ENCODE data around the gene TAF4B.
"Not testable (repeated sequence)": the region's sequence is repeated elsewhere in the genome, so short reads cannot be mapped to it uniquely, and the experiment has no call there.

Gene TAF4B

DNA sequence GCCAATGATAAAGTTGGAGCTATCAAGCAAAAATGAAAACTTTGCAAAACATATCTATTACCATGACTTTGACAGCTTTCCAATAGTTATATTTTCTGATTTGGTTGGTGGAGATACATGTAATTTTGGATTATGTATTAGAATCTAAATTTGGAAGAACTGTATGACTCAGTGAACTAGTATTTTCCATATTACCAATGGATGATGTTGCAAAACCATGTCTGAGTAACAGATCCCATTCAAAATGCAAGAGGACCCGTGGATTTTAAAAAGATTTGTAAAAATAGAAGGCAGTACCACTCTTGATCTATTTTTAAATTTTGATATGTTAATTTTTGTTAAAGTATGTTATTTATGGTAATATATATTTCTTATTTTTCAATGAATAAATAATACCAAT, 83.0 kb downstream of the TAF4B start:
- DNase-seq (ENCODE audit: low spot score) = no peak

DNA sequence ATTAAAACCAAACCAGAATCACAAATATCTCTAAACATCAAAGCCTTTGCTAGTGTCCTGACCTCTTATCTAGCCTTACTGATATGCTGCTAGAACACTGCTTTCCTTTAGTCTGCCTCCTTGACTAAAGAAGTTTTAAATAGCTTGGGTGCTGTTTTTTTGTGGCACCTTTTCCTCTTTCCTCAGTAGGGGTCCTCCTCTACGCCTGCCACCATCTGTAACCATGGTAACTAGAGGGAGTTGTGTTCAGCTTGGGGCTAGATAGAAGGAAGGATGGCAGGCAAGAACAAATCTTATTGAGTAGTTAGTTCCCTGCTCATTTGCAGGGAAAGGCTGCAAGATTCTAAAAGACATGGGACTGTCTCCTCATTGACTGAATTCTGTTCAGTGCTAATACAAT, 86.0 kb downstream of the TAF4B start:
- no peak for DNase-seq (ENCODE audit: low spot score)

- no peak for DNase-seq (ENCODE audit: low spot score)
Measured at GRCh38 chr18:26317398-26317797, 91.2 kb downstream of the TAF4B start.

DNA sequence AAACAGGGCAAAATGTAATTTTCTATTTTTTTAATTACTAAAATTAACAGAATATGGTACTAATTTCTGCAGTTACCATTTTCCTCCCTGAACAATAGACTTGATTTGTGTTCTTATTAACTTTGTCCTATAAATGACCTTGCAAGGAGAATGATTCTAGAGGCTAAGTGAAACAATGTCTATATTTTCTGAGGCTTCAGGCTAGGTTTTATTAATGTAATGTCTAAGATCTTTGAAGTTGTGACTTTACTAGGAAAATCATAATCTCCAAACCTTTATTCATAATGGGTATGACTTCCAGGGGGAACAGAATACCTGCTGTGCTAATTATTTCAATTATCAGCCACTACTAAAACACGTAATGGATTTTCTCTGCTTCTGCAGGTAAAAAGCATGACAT, 94.4 kb downstream of the TAF4B start:
- no peak for DNase-seq (ENCODE audit: low spot score)

GRCh38 chr18:26322890-26323653, 96.8 kb downstream of the TAF4B start:
- DNase-seq (ENCODE audit: low spot score) = no peak

DNA sequence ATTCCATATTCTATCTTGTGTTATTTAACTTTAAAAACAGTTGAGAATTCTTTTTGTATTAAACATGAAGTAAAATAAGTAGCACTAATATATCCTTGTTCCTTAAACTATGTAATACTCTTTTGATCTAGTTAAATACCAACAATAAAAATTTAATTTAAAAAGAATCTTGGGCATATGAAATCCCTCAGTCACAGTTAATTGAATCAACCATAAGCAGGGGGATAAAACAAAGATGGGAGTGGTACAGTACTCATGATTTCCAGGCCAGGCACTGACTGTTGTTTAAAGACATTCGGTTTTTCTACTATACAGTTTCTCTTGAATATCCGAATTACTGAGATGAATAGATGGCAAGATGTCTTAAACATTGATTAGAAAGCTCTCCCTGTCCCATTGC, 99.5 kb downstream of the TAF4B start:
- no peak for DNase-seq (ENCODE audit: low spot score)

GRCh38 chr18:26327062-26327461, 100.8 kb downstream of the TAF4B start:
- no peak for DNase-seq (ENCODE audit: low spot score)

DNA sequence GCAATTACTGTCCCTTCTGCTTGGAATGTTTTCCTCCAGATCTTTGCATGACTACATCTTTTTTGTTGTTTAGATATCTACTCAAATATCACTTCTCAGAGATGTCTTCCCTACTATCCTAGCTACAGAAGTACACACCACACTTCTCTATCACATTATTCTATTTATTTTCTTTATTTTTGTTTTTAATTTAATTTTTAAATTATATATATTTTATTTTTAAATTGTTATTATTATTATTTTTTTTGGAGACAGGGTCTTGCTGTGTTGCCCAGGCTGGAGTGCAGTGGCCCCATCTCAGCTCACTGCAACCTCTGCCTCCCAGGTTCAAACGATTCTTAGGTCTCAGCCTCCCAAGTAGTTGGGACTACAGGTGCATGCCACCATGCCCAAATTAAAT, 106.7 kb downstream of the TAF4B start:
- DNase-seq (ENCODE audit: low spot score) = no peak

DNA sequence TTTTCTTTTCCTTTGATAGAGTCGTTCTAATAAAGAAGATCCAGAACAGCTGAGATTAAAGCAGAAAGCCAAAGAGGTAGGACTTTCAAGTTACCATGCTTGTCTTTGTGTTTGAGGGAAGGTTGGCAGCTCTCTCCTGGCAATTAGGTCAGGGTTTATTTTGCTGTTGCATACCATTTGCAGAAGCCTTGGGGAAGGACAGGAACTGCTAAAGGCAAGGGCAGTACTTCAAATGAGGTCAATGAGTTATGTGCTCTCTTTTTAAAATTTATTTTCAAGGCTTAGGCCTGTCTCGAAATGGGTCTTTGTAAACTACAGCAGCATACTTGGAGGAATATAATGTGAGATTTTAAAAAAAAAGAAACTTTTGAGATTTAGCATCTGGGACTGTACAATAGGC, 108.9 kb downstream of the TAF4B start:
- no peak for DNase-seq (ENCODE audit: low spot score)

GRCh38 chr18:26335571-26336487, 109.6 kb downstream of the TAF4B start:
- DNase-seq (ENCODE audit: low spot score) = no peak

- no peak for DNase-seq (ENCODE audit: low spot score)
Measured at GRCh38 chr18:26336572-26336971, 110.3 kb downstream of the TAF4B start.

DNA sequence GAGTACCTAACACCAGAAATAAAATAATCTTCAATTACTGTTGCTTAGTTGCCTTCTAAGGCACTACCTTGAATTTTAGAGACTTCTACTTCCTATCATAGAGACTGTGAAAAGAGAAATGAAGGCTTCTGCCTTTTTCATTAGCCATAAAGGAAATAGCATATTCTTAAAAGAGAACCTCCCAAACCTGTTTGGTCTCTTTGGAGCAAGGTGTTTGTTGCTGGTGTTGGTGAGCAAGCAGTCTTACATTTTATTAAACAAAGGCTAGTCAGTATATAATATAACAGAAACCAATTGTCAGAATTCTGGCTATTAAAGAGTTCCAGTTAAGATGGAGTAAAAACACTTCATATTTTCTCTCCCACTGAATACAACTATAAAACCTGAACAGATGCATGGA, 116.4 kb downstream of the TAF4B start:
- no peak for DNase-seq (ENCODE audit: low spot score)

GRCh38 chr18:26350961-26351360, 124.7 kb downstream of the TAF4B start:
- DNase-seq (ENCODE audit: low spot score) = no peak

- no peak for DNase-seq (ENCODE audit: low spot score)
Measured at GRCh38 chr18:26356045-26356785, 130.0 kb downstream of the TAF4B start.

- DNase-seq (ENCODE audit: low spot score) = no peak
Measured at GRCh38 chr18:26357960-26358359, 131.7 kb downstream of the TAF4B start.

DNA sequence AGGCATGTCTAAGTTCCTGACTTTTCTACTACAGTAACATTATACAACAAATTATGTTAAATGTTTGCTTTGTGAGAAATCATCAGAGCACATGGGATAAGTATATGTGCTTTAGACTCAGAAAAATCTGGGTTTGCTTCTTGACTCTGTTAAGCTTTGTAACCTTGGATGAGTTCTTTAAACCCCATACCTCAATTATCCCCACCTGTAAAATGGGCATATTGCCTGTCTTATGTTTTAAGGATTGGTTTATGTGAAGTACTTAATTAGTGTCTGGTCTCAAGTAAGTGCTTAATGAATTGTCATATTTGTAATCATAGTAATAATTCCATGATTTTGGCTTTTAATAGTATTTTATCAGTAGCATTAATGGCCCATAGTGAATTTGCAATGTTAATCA, 135.8 kb downstream of the TAF4B start:
- no peak for DNase-seq (ENCODE audit: low spot score)

DNA sequence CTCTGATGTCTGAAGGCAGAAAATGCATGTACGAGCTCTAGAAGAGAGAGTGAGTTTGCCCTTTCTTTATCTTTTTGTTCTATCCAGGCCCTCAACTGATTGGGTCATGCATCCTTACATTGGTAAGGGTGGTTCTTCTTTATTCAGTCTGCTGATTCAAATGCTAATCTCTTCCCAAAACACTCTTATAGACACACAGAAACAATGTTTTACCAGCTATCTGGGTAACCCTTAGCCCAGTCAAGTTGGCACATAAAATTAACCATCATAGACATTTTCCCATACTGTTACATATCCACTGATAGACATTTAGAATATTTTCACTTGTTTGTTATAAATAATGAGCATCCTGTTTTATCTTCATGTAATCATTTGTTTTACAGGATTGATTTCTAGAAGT, 141.2 kb downstream of the TAF4B start:
- DNase-seq (ENCODE audit: low spot score) = no peak

DNA sequence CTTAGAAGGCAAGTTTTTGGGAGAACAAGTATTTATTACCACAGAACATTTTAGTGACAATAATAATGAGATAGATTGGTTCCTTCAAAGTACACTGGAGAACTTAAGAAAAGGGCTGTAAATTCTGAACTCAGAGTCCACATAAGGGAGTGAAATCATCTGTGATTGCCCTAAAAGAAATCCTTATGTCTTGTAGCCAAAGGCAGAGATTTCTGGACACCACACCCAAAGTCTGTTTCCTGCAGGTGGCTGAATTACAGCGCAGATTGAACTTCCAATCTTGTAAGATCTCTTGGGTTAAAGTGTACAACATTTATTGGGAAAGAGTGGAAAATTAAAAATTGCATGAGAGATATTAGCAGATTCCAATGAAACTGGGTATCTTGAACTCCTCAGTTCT, 143.8 kb downstream of the TAF4B start:
- DNase-seq (ENCODE audit: low spot score) = no peak

GRCh38 chr18:26376105-26376504, 149.9 kb downstream of the TAF4B start:
- DNase-seq (ENCODE audit: low spot score) = no peak

DNA sequence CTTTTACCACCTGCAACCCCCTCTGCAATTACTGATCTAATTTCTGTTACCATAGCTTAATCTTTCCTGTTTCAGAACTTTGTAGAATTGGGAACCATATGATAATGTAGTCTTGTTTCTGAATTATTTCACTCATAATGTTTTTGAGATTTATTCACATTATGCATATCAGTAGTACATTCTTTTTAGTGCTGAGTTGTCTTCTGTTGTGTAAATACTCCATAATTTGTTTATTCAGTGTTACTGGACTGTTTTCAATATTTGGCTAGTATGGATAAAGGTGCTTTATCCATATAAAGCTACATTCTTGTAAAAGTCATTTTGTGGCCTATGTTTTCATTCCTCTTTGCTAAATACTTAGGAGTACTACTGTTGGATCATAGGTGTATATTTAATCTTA, 152.5 kb downstream of the TAF4B start:
- no peak for DNase-seq (ENCODE audit: low spot score)

DNA sequence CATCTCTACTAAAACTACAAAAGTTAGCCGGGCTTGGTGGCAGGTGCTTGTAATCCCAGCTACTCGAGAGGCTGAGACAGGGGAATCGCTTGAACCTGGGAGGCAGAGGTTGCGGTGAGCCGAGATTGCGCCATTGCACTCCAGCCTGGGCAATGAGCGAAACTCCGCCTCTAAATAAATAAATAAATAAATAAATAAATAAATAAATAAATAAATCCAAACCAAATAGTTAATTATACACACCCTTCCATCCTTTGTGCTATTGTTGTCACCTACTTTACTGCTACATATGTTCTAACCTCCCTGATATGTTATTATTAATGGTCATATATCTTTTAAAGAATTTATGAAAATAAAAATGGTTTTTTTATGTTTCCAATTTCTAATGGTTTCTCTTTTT, 155.3 kb downstream of the TAF4B start:
- not testable (repeated sequence) for DNase-seq (ENCODE audit: low spot score)

DNA sequence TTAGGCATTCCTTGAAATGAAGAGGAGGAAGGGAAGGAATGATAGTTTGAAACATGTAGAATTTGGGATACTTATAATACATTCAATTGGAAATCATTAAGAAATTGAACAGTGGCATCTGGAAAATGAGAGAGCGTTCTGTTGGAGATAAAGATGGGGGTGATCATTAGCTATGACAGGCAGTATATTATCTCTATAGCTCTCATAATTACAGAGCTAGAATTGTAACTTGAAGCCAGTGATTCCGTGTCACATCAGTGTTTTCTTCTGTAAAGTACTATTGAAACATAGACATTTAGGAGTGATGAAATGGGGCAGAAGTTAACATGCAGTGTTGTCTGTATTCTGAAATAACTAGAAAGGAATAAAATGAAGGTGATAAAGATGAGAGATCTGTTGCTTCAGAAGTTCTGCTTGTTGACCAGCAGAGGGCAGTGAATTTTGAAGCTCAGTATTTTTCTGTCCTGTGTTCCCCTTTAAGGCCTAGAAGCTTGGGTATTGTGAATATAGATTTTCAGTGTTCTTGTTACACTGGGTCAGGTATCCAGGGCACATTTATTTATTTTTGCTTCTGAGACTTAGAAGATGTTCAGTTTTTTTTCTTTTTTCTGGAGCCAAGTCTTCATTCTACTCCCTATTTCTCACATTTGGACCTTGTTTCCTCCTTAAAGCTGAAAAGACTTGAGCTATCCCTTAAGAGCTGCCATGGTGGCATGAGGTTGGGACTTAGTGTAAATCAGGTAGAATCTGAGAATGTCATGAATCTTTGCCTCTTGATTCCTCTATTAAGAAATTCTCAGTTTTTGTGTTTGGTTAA, 157.4 kb downstream of the TAF4B start:
- DNase-seq (ENCODE audit: low spot score) = no peak

Measured in HuH-7.5 (cell line).